LNCaP clone FGC (cell line): ENCODE data around the gene NFIA.
A peak's percentile ranks its signal among the peaks of the same experiment; 100 is the strongest.

Experiments used
- DNase-seq: peaks from one replicate; pipeline ENCODE4 v3.0.0-alpha.2; 2011; ENCODE audit warnings: low read depth
- H3K4me3 ChIP-seq: 2 replicates; pipeline ENCODE4 v1.5.1; 2011; ENCODE audit warnings: mild to moderate bottlenecking, low read depth, low read length, control low read depth
- CTCF ChIP-seq: IDR thresholded peaks from 2 replicates; pipeline ENCODE4 v1.5.1; 2012; ENCODE audit warnings: mild to moderate bottlenecking; ENCODE audit not compliant: control insufficient read depth, insufficient read depth; ENCODE audit errors: extremely low read depth

The NFIA gene

GRCh38 chr1:61223140-61223539 lies 140.8 kb downstream of the NFIA start:
- TF ChIP-seq CTCF: no peak
- H3K4me3 ChIP-seq: no peak overlapping the region
- DNase-seq: no peak

- no peak for TF ChIP-seq CTCF
- no peak overlapping the region for H3K4me3 ChIP-seq
- peak; percentile 98 for DNase-seq
Measured at GRCh38 chr1:61224609-61225008, 142.2 kb downstream of the NFIA start.

GRCh38 chr1:61225478-61225877 lies 143.1 kb downstream of the NFIA start:
- TF ChIP-seq CTCF: no peak
- no peak overlapping the region for H3K4me3 ChIP-seq

GRCh38 chr1:61226791-61227567 lies 144.6 kb downstream of the NFIA start:
- TF ChIP-seq CTCF: no peak
- peak; percentile 79 for DNase-seq
- no peak overlapping the region for H3K4me3 ChIP-seq

More at GRCh38 chr1:61225478-61225877, 143.1 kb downstream of the NFIA start:
- no peak for DNase-seq

GRCh38 chr1:61227857-61228550 lies 145.6 kb downstream of the NFIA start:
- no peak for DNase-seq
- TF ChIP-seq CTCF: no peak
- no peak overlapping the region for H3K4me3 ChIP-seq

GRCh38 chr1:61230523-61230922 lies 148.2 kb downstream of the NFIA start:
- H3K4me3 ChIP-seq: no peak overlapping the region
- no peak for TF ChIP-seq CTCF
- DNase-seq: no peak

GRCh38 chr1:61231795-61232194 lies 149.4 kb downstream of the NFIA start:
- no peak overlapping the region for H3K4me3 ChIP-seq
- DNase-seq: no peak
- no peak for TF ChIP-seq CTCF
